GM23338 (cell line): ENCODE results near the gene FIBP. TPM values are rescaled to one million over a fixed set of nuclear protein-coding genes. Genes with fewer than 3 reads are reported as not detected.

Source experiments
- ATAC-seq: fragments of 200-7000 bp; cut with Tn5 transposase; 3 replicates; pipeline ENCODE4 v1.9.1; 2020
- DNase-seq: peaks from one replicate; pipeline ENCODE4 v3.0.0-alpha.2; 2015; ENCODE audit warnings: low spot score
- H2AFZ ChIP-seq: fragments of 200-600 bp; sonication (generic); 2 replicates; pipeline ENCODE4 v1.8.0; 2016; ENCODE audit warnings: antibody characterized with exemption, mild to moderate bottlenecking, moderate library complexity
- H3F3A ChIP-seq: fragments of 200-600 bp; sonication (generic); replicated peaks from 2 replicates; pipeline ENCODE4 v1.8.0; 2017; ENCODE audit warnings: antibody characterized with exemption, mixed run types, low read depth
- H3K27ac ChIP-seq: fragments of 200-600 bp; sonication (generic); 2 replicates; pipeline ENCODE4 v1.6.1; 2016; ENCODE audit warnings: low read depth
- H3K27me3 ChIP-seq: fragments of 200-600 bp; sonication (generic); 2 replicates; pipeline ENCODE4 v1.8.0; 2016; ENCODE audit warnings: mild to moderate bottlenecking, mixed run types, moderate library complexity; ENCODE audit not compliant: insufficient read depth
- H3K36me3 ChIP-seq: fragments of 200-600 bp; sonication (generic); 2 replicates; pipeline ENCODE4 v1.8.0; 2016; ENCODE audit warnings: mild to moderate bottlenecking; ENCODE audit not compliant: insufficient read depth
- H3K4me1 ChIP-seq: fragments of 200-600 bp; sonication (generic); 2 replicates; pipeline ENCODE4 v1.8.0; 2016; ENCODE audit warnings: mild to moderate bottlenecking, moderate library complexity; ENCODE audit not compliant: insufficient read depth
- H3K4me2 ChIP-seq: fragments of 200-600 bp; sonication (generic); 2 replicates; pipeline ENCODE4 v1.7.1; 2017; ENCODE audit warnings: mixed run types
- H3K4me3 ChIP-seq: fragments of 200-600 bp; sonication (generic); 2 replicates; pipeline ENCODE4 v1.6.1; 2016; ENCODE audit warnings: mixed run types
- H3K79me2 ChIP-seq: fragments of 200-600 bp; sonication (generic); replicated peaks from 2 replicates; pipeline ENCODE4 v1.8.0; 2017; ENCODE audit warnings: mild to moderate bottlenecking; ENCODE audit not compliant: insufficient read depth
- H3K9me2 ChIP-seq: fragments of 200-600 bp; sonication (generic); 2 replicates; pipeline ENCODE4 v1.8.0; 2017; ENCODE audit not compliant: insufficient read depth
- H4K20me1 ChIP-seq: fragments of 200-600 bp; sonication (generic); replicated peaks from 2 replicates; pipeline ENCODE4 v1.8.0; 2017; ENCODE audit warnings: mild to moderate bottlenecking; ENCODE audit not compliant: insufficient read depth
- H3K27ac Mint-ChIP-seq: 2 replicates; pipeline ENCODE4 v1.8.0; 2020; ENCODE audit warnings: inconsistent platforms, mild to moderate bottlenecking, moderate library complexity, mixed read lengths
- H3K27me3 Mint-ChIP-seq: 3 replicates; pipeline ENCODE4 v1.8.0; 2022; ENCODE audit warnings: low read depth, mild to moderate bottlenecking, moderate library complexity, mixed read lengths, inconsistent platforms; ENCODE audit not compliant: insufficient read depth, poor library complexity
- H3K36me3 Mint-ChIP-seq: 3 replicates; pipeline ENCODE4 v1.8.0; 2021; ENCODE audit warnings: low read depth, mild to moderate bottlenecking, inconsistent platforms, moderate library complexity, mixed read lengths
- H3K4me1 Mint-ChIP-seq: 3 replicates; pipeline ENCODE4 v1.8.0; 2020; ENCODE audit warnings: mild to moderate bottlenecking, inconsistent platforms, mixed read lengths
- H3K4me3 Mint-ChIP-seq: 3 replicates; pipeline ENCODE4 v1.8.0; 2021; ENCODE audit warnings: moderate library complexity, mild to moderate bottlenecking, inconsistent platforms, mixed read lengths
- H3K9me3 Mint-ChIP-seq: 3 replicates; pipeline ENCODE4 v1.8.0; 2020; ENCODE audit warnings: moderate library complexity, mild to moderate bottlenecking, inconsistent platforms, mixed read lengths
- CREB1 ChIP-seq: fragments of 250-450 bp; sonication (Bioruptor Pico); IDR thresholded peaks from 2 replicates; pipeline ENCODE4 v1.5.0; 2020; ENCODE audit warnings: low read depth, mild to moderate bottlenecking, moderate library complexity
- CTCF ChIP-seq, 2 experiments: fragments of 200-600 bp in 1 of 2; sonication (generic) in 1 of 2; conservative IDR thresholded peaks; 2 replicates each; pipeline versions ENCODE4 v1.5.1 to v1.6.1; 2016 to 2017; ENCODE audit warnings: antibody characterized with exemption in 2 of 2, low read depth in 2 of 2, mild to moderate bottlenecking in 2 of 2, moderate library complexity in 1 of 2
- NANOG ChIP-seq: IDR thresholded peaks from 2 replicates; pipeline ENCODE4 v1.6.1; 2016; ENCODE audit warnings: antibody characterized with exemption, borderline replicate concordance
- polyA plus RNA-seq: library from polyadenylated mRNA; unstranded; fragments of >200 nt; fragmentation: Nextera tagmentation; extraction: Ambion mirVana; gene quantifications from 2 replicates; pipeline ENCODE4 v1.2.1, GENCODE V29; 2016
- total RNA-seq: library from RNA; depleted of rRNA; stranded (reverse); fragments of >200 nt; shearing (Covaris generic); gene quantifications from 2 replicates; pipeline ENCODE4 v1.2.3, GENCODE V29; 2014

FIBP gene
- total and polyA plus RNA-seq, 2 experiments from 2014 or later = 79.0 to 102 TPM

GRCh38 chr11:65932558-65932919 is 44.3 kb upstream of the FIBP start:
- peak overlapping the region; percentile 38; the same call in 2 of the 3 replicates for H3K4me3 Mint-ChIP-seq
- peak; percentile 74 for ATAC-seq

GRCh38 chr11:65931773-65932557 is 43.7 kb upstream of the FIBP start:
- peak; percentile 62 for DNase-seq
- Histone ChIP-seq H3K4me2 (peak overlapping the region; percentile 72), H3K79me2 (no peaks in the 10 kb centered on the region), H3K4me3 (peak overlapping the region; percentile 42; the same call in 1 of the 2 replicates), H3K9me2 (no peaks in the 10 kb centered on the region), H3K4me1 (peaks cover 7% of the 10 kb centered on the region), H3K27ac (0 out of 2 replicates have a peak overlapping the region, but pooled peaks have one; percentile 61), H3K36me3 (no peaks in the 10 kb centered on the region), H4K20me1 (no peaks in the 10 kb centered on the region), H2AFZ (peak overlapping the region; percentile 96), H3K27me3 (no peaks in the 10 kb centered on the region), H3F3A (0 out of 2 replicates have a peak, but pooled peaks cover 5% of the 10 kb centered on the region)
- TF ChIP-seq CREB1 (CRISPR knock-in tag) (no peak), CTCF (conservative IDR thresholded peaks at IDR 0.05; ENCODE audit: low read depth in 2 of 2) (peak in 1 of 2 experiments; percentile 22; a peak in 1 of 4 replicates)
- no peaks in the 10 kb centered on the region for H3K36me3 Mint-ChIP-seq
- peaks cover 6% of the 10 kb centered on the region for H3K27me3 Mint-ChIP-seq
- no peak overlapping the region for H3K27ac Mint-ChIP-seq
- H3K9me3 Mint-ChIP-seq = no peaks in the 10 kb centered on the region
- H3K4me1 Mint-ChIP-seq = peaks cover 23% of the 10 kb centered on the region
- H3K4me3 Mint-ChIP-seq = peak overlapping the region; percentile 38; the same call in 2 of the 3 replicates
- peak; percentile 50 for ATAC-seq

More at GRCh38 chr11:65932558-65932919, 44.3 kb upstream of the FIBP start:
- H4K20me1 ChIP-seq = no peaks in the 10 kb centered on the region
- H3K27me3 ChIP-seq = no peaks in the 10 kb centered on the region
- no peaks in the 10 kb centered on the region for H3K36me3 Mint-ChIP-seq
- peaks cover 7% of the 10 kb centered on the region for H3K27me3 Mint-ChIP-seq
- peak overlapping the region; percentile 72 for H3K4me2 ChIP-seq
- H3K36me3 ChIP-seq = no peaks in the 10 kb centered on the region
- H3K9me3 Mint-ChIP-seq = no peaks in the 10 kb centered on the region
- H3K4me3 ChIP-seq = peak overlapping the region; percentile 42; the same call in 1 of the 2 replicates
- H3F3A ChIP-seq = 0 out of 2 replicates have a peak, but pooled peaks cover 5% of the 10 kb centered on the region
- H3K4me1 ChIP-seq = peaks cover 4% of the 10 kb centered on the region
- H3K4me1 Mint-ChIP-seq = peaks cover 19% of the 10 kb centered on the region
- peak; percentile 82 for DNase-seq
- H3K79me2 ChIP-seq = no peaks in the 10 kb centered on the region
- 0 out of 2 replicates have a peak overlapping the region, but pooled peaks have one; percentile 61 for H3K27ac ChIP-seq
- H3K9me2 ChIP-seq = no peaks in the 10 kb centered on the region
- peak overlapping the region; percentile 96 for H2AFZ ChIP-seq
- H3K27ac Mint-ChIP-seq = no peak overlapping the region; the same call in 1 of the 2 replicates
- TF ChIP-seq CTCF (conservative IDR thresholded peaks at IDR 0.05; ENCODE audit: low read depth in 2 of 2) (peak; percentile 51 to 71), CREB1 (CRISPR knock-in tag) (0 out of 2 replicates have a peak, but pooled peaks have one; percentile 16), NANOG (no peak)
